ENCODE data around the gene ZFPL1. TPM values are rescaled to one million over a fixed set of nuclear protein-coding genes. Genes with fewer than 3 reads are reported as not detected.

ZFPL1 gene
- total RNA-seq, 1 experiment from 2014 or later = 50.8 TPM

- Mint-ChIP-seq H3K27me3 (ENCODE audit: insufficient read depth, unreplicated experiment) (no peaks in the 10 kb centered on the region), H3K4me1 (ENCODE audit: insufficient read depth, unreplicated experiment) (peaks cover 11% of the 10 kb centered on the region), H3K27ac (ENCODE audit: low read depth, unreplicated experiment) (no peak overlapping the region), H3K4me3 (ENCODE audit: unreplicated experiment) (no peak overlapping the region), H3K36me3 (ENCODE audit: insufficient read depth, unreplicated experiment) (peaks cover 21% of the 10 kb centered on the region), H3K9me3 (ENCODE audit: unreplicated experiment) (no peaks in the 10 kb centered on the region)
- intact Hi-C loops (cut with micrococcal nuclease) = loop anchor here (2.0 to 10.0 kb wide), 2 partner anchors 144 to 196 kb away; partner anchors contain the start of gene ATG2A
- DNase-seq (ENCODE audit: unreplicated experiment) = peak; percentile 87
- CTCF ChIA-PET = interaction anchor here (0.5 to 5.1 kb wide), 20 partner anchors 11 to 678 kb away, joined by 3 to 94 read pairs (median 3); partner anchors contain the start of genes ARL2, FAU, MRPL49 and POLA2
- BruUV-seq (replicated peaks) = no TSS peak
- TF ChIP-seq, protein P1, sequence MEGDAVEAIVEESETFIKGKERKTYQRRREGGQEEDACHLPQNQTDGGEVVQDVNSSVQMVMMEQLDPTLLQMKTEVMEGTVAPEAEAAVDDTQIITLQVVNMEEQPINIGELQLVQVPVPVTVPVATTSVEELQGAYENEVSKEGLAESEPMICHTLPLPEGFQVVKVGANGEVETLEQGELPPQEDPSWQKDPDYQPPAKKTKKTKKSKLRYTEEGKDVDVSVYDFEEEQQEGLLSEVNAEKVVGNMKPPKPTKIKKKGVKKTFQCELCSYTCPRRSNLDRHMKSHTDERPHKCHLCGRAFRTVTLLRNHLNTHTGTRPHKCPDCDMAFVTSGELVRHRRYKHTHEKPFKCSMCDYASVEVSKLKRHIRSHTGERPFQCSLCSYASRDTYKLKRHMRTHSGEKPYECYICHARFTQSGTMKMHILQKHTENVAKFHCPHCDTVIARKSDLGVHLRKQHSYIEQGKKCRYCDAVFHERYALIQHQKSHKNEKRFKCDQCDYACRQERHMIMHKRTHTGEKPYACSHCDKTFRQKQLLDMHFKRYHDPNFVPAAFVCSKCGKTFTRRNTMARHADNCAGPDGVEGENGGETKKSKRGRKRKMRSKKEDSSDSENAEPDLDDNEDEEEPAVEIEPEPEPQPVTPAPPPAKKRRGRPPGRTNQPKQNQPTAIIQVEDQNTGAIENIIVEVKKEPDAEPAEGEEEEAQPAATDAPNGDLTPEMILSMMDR (IDR thresholded peaks at IDR 0.05; ENCODE audit: unreplicated experiment) = peak; percentile 91
- POLR2A ChIA-PET = interaction anchor here (0.6 to 5.8 kb wide), 14 partner anchors 8 to 262 kb away, joined by 3 to 63 read pairs (median 4); partner anchors contain the start of genes CAPN1, FAU, MRPL49 and POLA2
Measured at GRCh38 chr11:65110354-65110861, 26.4 kb downstream of the ZFPL1 start.

DNA sequence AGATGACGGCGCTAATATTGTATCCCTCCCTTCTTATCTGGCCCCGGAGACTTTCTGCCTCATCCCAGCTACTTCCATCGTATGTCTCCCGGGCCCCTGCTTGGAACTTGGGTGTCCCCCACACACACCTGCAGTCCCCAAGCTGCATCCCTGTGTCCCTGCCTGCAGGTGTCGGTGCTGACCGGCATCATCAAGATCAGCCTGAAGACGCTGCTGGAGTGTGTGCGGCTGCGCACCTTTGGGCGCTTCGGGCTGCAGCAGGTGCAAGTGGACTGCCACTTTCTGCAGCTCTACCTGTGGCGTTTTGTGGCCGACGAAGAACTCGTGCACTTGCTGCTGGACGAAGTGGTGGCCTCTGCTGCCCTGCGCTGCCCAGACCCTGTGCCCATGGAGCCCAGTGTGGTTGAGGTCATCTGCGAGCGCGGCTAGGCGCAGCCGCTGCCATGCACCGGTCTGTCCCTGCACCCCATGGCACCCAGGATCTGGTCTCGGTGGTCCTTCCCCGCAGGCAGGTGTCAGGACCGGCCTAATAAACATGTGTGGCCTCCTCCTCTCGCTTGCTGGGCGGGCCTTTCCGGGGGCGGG lies 27.2 kb downstream of the ZFPL1 start:
- CTCF ChIA-PET = interaction anchor here (0.6 to 5.1 kb wide), 20 partner anchors 10 to 860 kb away, joined by 3 to 94 read pairs (median 4); partner anchors contain the start of genes ARL2, FAU, MRPL49 and PLCB3
- peak overlapping the region; percentile 94 for H3K27ac Mint-ChIP-seq (ENCODE audit: low read depth, unreplicated experiment)
- peak overlapping the region; percentile 93 for H3K4me3 Mint-ChIP-seq (ENCODE audit: unreplicated experiment)
- H3K36me3 Mint-ChIP-seq (ENCODE audit: insufficient read depth, unreplicated experiment) = peaks cover 26% of the 10 kb centered on the region
- POLR2A ChIA-PET = interaction anchor here (0.5 to 5.8 kb wide), 18 partner anchors 9 to 293 kb away, joined by 3 to 63 read pairs (median 4); partner anchors contain the start of genes CAPN1, FAU, MRPL49 and SAC3D1
- intact Hi-C loops (cut with micrococcal nuclease) = loop anchor here (2.0 to 10.0 kb wide), 2 partner anchors 144 to 196 kb away; partner anchors contain the start of gene ATG2A
- DNase-seq (ENCODE audit: unreplicated experiment) = no peak
- no TSS peak for BruUV-seq (replicated peaks)
- no peaks in the 10 kb centered on the region for H3K9me3 Mint-ChIP-seq (ENCODE audit: unreplicated experiment)
- no peaks in the 10 kb centered on the region for H3K27me3 Mint-ChIP-seq (ENCODE audit: insufficient read depth, unreplicated experiment)
- TF ChIP-seq, protein P1 (IDR thresholded peaks at IDR 0.05; ENCODE audit: unreplicated experiment) = no peak
- H3K4me1 Mint-ChIP-seq (ENCODE audit: insufficient read depth, unreplicated experiment) = peaks cover 11% of the 10 kb centered on the region

DNA sequence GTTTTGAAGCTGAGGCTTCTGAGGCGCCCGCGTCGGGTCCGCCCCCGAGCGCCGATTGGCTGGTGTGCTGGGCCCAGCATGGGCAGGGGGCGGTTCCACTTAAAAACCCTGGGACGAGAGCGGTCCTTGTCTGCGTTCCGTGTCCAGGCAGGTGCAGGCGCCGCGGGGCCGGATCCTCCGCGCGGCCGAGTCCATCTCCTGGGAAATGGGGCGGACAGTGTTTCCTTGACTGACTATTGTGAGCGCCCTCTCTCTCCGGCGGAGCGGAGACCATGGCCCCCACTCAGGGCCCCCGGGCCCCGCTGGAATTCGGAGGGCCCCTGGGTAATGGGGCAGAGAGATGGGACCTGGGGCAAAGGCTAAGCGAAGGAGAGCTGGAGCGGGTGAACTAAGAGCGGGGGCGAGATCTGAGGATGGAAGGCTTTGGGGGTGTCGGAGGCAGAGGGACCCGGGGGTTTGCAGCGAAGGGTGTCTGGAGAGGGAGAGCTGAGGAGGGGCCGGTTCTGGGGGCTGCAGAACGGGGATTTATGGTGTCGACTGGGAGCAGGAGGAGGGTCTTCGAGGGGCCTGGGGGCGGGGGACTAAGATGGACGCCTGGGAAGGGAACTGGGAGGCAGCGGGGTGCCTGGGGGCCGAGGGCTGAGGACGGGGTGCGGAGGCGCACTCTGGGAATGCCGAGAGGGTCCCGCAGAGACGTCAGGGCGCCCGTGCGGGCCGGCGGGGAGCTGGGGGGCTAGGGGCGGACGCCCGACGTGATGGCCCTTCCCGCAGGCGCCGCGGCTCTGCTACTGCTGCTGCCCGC lies 27.9 kb downstream of the ZFPL1 start, which contains the start of gene TM7SF2:
Gene TM7SF2, plus strand, starts transcription at position 129 of the 802 bp plus-strand sequence. Its CDS starts 144 bp downstream, at position 273.
- ChIA-PET CTCF (interaction anchor here (0.6 to 5.1 kb wide), 10 partner anchors 10 to 861 kb away, joined by 3 to 94 read pairs (median 4); partner anchors contain the start of genes FAU, MRPL49, PLCB3 and VPS51), POLR2A (interaction anchor here (0.5 to 5.8 kb wide), 18 partner anchors 8 to 294 kb away, joined by 3 to 63 read pairs (median 4); partner anchors contain the start of genes CAPN1, FAU, MRPL49 and POLA2)
- Mint-ChIP-seq H3K36me3 (ENCODE audit: insufficient read depth, unreplicated experiment) (peaks cover 26% of the 10 kb centered on the region), H3K27me3 (ENCODE audit: insufficient read depth, unreplicated experiment) (no peaks in the 10 kb centered on the region), H3K27ac (ENCODE audit: low read depth, unreplicated experiment) (peak within 1 kb of the TSS; percentile 94), H3K9me3 (ENCODE audit: unreplicated experiment) (no peaks in the 10 kb centered on the region), H3K4me3 (ENCODE audit: unreplicated experiment) (peak within 1 kb of the TSS; percentile 93), H3K4me1 (ENCODE audit: insufficient read depth, unreplicated experiment) (peaks cover 11% of the 10 kb centered on the region)
- TF ChIP-seq, protein P1 (IDR thresholded peaks at IDR 0.05; ENCODE audit: unreplicated experiment) = no peak
- intact Hi-C loops (cut with micrococcal nuclease) = loop anchor here (2.0 to 10.0 kb wide), 2 partner anchors 143 to 197 kb away; partner anchors contain the start of gene ATG2A
- peak; percentile 96 for DNase-seq (ENCODE audit: unreplicated experiment)
- no TSS peak for BruUV-seq (replicated peaks)

All from MCF 10A (cell line).